SKM-1 treated with dmso at 0.1 percent for 144 hours (cell line): ENCODE data around the gene KMT2A.
"Not testable (repeated sequence)": the region's sequence is repeated elsewhere in the genome, so short reads cannot be mapped to it uniquely, and the experiment has no call there.

Source experiments
- DNase-seq: peaks from one replicate; lab custom pipeline; 2025; ENCODE audit not compliant: unreplicated experiment; lab: John Stamatoyannopoulos, UW

Gene KMT2A

GRCh38 chr11:118481238-118481637 lies 44.9 kb downstream of the KMT2A start:
- not testable (repeated sequence) for DNase-seq

GRCh38 chr11:118484405-118484804 lies 48.1 kb downstream of the KMT2A start:
- DNase-seq = no peak

- no peak for DNase-seq
These were observed 49.0 kb downstream of the KMT2A start for GRCh38 chr11:118485273-118485672.

- DNase-seq = peak; percentile 59
These were observed 52.3 kb downstream of the KMT2A start for GRCh38 chr11:118488480-118489109.

- no peak for DNase-seq
These were observed 54.7 kb downstream of the KMT2A start for GRCh38 chr11:118491041-118491440.

GRCh38 chr11:118497831-118498230 lies 61.5 kb downstream of the KMT2A start:
- no peak for DNase-seq

- no peak for DNase-seq
These were observed 66.9 kb downstream of the KMT2A start for GRCh38 chr11:118503216-118503615.

- DNase-seq = no peak
These were observed 75.3 kb downstream of the KMT2A start for GRCh38 chr11:118511601-118512000.

- DNase-seq = no peak
These were observed 77.8 kb downstream of the KMT2A start for GRCh38 chr11:118514103-118514502.

- no peak for DNase-seq
These were observed 83.3 kb downstream of the KMT2A start for GRCh38 chr11:118519549-118519948.

- no peak for DNase-seq
These were observed 85.6 kb downstream of the KMT2A start for GRCh38 chr11:118521892-118522311.

- DNase-seq = no peak
These were observed 86.3 kb downstream of the KMT2A start for GRCh38 chr11:118522571-118523072.

GRCh38 chr11:118524356-118524755 lies 88.1 kb downstream of the KMT2A start:
- DNase-seq = no peak

- peak; percentile 50 for DNase-seq
These were observed 88.6 kb downstream of the KMT2A start for GRCh38 chr11:118524757-118525470.

- no peak for DNase-seq
These were observed 90.4 kb downstream of the KMT2A start for GRCh38 chr11:118526688-118527087.

- no peak for DNase-seq
These were observed 90.8 kb downstream of the KMT2A start, which contains the start of gene TTC36 for GRCh38 chr11:118527109-118527508. Gene TTC36 (plus strand): TSS chr11:118527474. CDS start chr11:118527495, 21 bp downstream.

GRCh38 chr11:118528511-118528910 lies 92.2 kb downstream of the KMT2A start:
- DNase-seq = no peak

- no peak for DNase-seq
These were observed 93.4 kb downstream of the KMT2A start for GRCh38 chr11:118529584-118530175.

- no peak for DNase-seq
These were observed 93.9 kb downstream of the KMT2A start for GRCh38 chr11:118530180-118530682.

- no peak for DNase-seq
These were observed 94.6 kb downstream of the KMT2A start, which contains the start of gene TMEM25 for GRCh38 chr11:118530683-118531596. Gene TMEM25 (plus strand): TSS chr11:118531192. CDS start chr11:118531802, 610 bp downstream.
